Neural progenitor cell (in vitro differentiated cells): Measurements from ENCODE around the gene AZGP1. TPM values are rescaled to one million over a fixed set of nuclear protein-coding genes. Genes with fewer than 3 reads are reported as not detected.
A peak's percentile ranks its signal among the peaks of the same experiment; 100 is the strongest.
"Not testable (repeated sequence)": the region's sequence is repeated elsewhere in the genome, so short reads cannot be mapped to it uniquely, and the experiment has no call there.

Source experiments
- DNase-seq: peaks from one replicate; pipeline ENCODE4 v3.0.0-alpha.2; 2016; ENCODE audit warnings: low spot score
- H2AFZ ChIP-seq: fragments of 200-600 bp; sonication (generic); replicated peaks from 2 replicates; pipeline ENCODE4 v1.6.1; 2016; ENCODE audit warnings: antibody characterized with exemption
- H3F3A ChIP-seq: fragments of 200-600 bp; sonication (generic); 2 replicates; pipeline ENCODE4 v1.6.1; 2016; ENCODE audit warnings: antibody characterized with exemption, low read depth
- H3K27ac ChIP-seq: fragments of 200-600 bp; sonication (generic); 2 replicates; pipeline ENCODE4 v1.5.1; 2016; ENCODE audit warnings: mild to moderate bottlenecking
- H3K27me3 ChIP-seq: fragments of 200-600 bp; sonication (generic); 2 replicates; pipeline ENCODE4 v1.6.1; 2016; ENCODE audit warnings: mild to moderate bottlenecking, moderate library complexity
- H3K36me3 ChIP-seq: fragments of 200-600 bp; sonication (generic); 2 replicates; pipeline ENCODE4 v1.5.1; 2016
- H3K4me1 ChIP-seq: fragments of 200-600 bp; sonication (generic); 2 replicates; pipeline ENCODE4 v1.6.1; 2016; ENCODE audit warnings: mixed run types
- H3K4me2 ChIP-seq: fragments of 200-600 bp; sonication (generic); 2 replicates; pipeline ENCODE4 v1.6.1; 2016
- H3K4me3 ChIP-seq: fragments of 200-600 bp; sonication (generic); 2 replicates; pipeline ENCODE4 v1.5.1; 2016
- H3K79me2 ChIP-seq: fragments of 200-600 bp; sonication (generic); 2 replicates; pipeline ENCODE4 v1.6.1; 2016; ENCODE audit warnings: low read depth
- H3K9ac ChIP-seq: fragments of 200-600 bp; sonication (generic); 2 replicates; pipeline ENCODE4 v1.6.1; 2016
- H3K9me3 ChIP-seq: fragments of 200-600 bp; sonication (generic); 2 replicates; pipeline ENCODE4 v1.5.1; 2016; ENCODE audit warnings: low read depth
- H4K20me1 ChIP-seq: fragments of 200-600 bp; sonication (generic); 2 replicates; pipeline ENCODE4 v1.6.1; 2016; ENCODE audit warnings: low read depth
- H3K27ac Mint-ChIP-seq: 3 replicates; pipeline ENCODE4 v1.8.0; 2021; ENCODE audit warnings: mixed read lengths
- H3K27me3 Mint-ChIP-seq: 2 replicates; pipeline ENCODE4 v1.8.0; 2022; ENCODE audit warnings: low read depth, mild to moderate bottlenecking, inconsistent platforms, moderate library complexity, mixed read lengths; ENCODE audit not compliant: insufficient read depth
- H3K36me3 Mint-ChIP-seq: 3 replicates; pipeline ENCODE4 v1.8.0; 2021; ENCODE audit warnings: mixed read lengths
- H3K4me1 Mint-ChIP-seq: 3 replicates; pipeline ENCODE4 v1.8.0; 2021; ENCODE audit warnings: mixed read lengths
- H3K4me3 Mint-ChIP-seq: 3 replicates; pipeline ENCODE4 v1.8.0; 2021; ENCODE audit warnings: mild to moderate bottlenecking, moderate library complexity, mixed read lengths
- H3K9me3 Mint-ChIP-seq: 3 replicates; pipeline ENCODE4 v1.8.0; 2020; ENCODE audit warnings: mixed read lengths
- CTCF ChIP-seq: fragments of 200-600 bp; sonication (generic); IDR thresholded peaks from 2 replicates; pipeline ENCODE4 v1.5.1; 2017; ENCODE audit warnings: antibody characterized with exemption, mild to moderate bottlenecking
- EZH2 ChIP-seq: fragments of 200-600 bp; sonication (generic); IDR thresholded peaks from 2 replicates; pipeline ENCODE4 v1.6.1; 2017; ENCODE audit warnings: antibody characterized with exemption, mild to moderate bottlenecking, moderate library complexity
- EZH2phosphoT487 ChIP-seq: fragments of 200-600 bp; sonication (generic); IDR thresholded peaks from 2 replicates; pipeline ENCODE4 v1.6.1; 2017; ENCODE audit warnings: antibody characterized with exemption
- total RNA-seq: library from RNA; depleted of rRNA; stranded (reverse); fragments of >200 nt; gene quantifications from 2 replicates; pipeline ENCODE4 v1.2.3, GENCODE V29; 2015; ENCODE audit warnings: low replicate concordance

Gene AZGP1
- total RNA-seq, 1 donor from 2014 or later, result not detected

GRCh38 chr7:99984593-99984992 lies 8.8 kb upstream of the AZGP1 start:
- no peak overlapping the region for H3K4me3 Mint-ChIP-seq
- Histone ChIP-seq H3K4me1 (no peaks in the 10 kb centered on the region), H3K9me3 (no peaks in the 10 kb centered on the region), H4K20me1 (no peaks in the 10 kb centered on the region), H3K27ac (no peak overlapping the region), H3K9ac (no peak overlapping the region), H3K36me3 (no peaks in the 10 kb centered on the region), H3K79me2 (no peaks in the 10 kb centered on the region), H2AFZ (no peak overlapping the region), H3K27me3 (peaks cover 2% of the 10 kb centered on the region), H3F3A (no peaks in the 10 kb centered on the region), H3K4me3 (no peak overlapping the region), H3K4me2 (no peak overlapping the region)
- no peaks in the 10 kb centered on the region for H3K9me3 Mint-ChIP-seq
- DNase-seq, result no peak
- no peak overlapping the region for H3K27ac Mint-ChIP-seq
- H3K36me3 Mint-ChIP-seq, result no peaks in the 10 kb centered on the region
- TF ChIP-seq EZH2phosphoT487 (no peak), CTCF (no peak), EZH2 (no peak)
- peaks cover 8% of the 10 kb centered on the region for H3K27me3 Mint-ChIP-seq
- H3K4me1 Mint-ChIP-seq, result peaks cover 4% of the 10 kb centered on the region

DNA sequence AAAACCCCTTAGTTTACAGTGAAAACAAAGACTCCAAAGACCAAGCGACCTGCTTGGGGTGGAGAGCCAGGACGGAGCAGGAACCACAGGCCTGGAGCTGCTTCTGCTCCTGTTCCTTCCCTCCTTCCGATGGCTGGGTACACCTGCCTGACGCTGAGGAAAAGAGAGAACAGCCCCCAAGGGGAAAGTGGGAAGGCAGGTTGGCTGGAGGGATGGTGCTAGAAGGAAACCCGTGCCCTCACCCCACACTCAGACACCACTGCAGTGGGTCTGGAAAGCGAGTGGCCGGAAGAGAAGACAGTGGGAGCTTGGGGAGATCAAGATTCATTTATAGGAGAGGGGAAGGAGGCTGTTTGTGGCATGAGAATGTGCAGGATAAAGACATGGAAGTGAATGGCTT lies 5.2 kb upstream of the AZGP1 start:
- H3K9me3 ChIP-seq, H3K36me3 ChIP-seq, H3F3A ChIP-seq, H3K4me2 ChIP-seq, H3K27ac ChIP-seq, H2AFZ ChIP-seq, H3K27ac Mint-ChIP-seq, H3K27me3 Mint-ChIP-seq, DNase-seq, H3K27me3 ChIP-seq, H3K36me3 Mint-ChIP-seq, H3K79me2 ChIP-seq, H3K4me3 Mint-ChIP-seq, H3K4me3 ChIP-seq, H3K9me3 Mint-ChIP-seq, H3K4me1 ChIP-seq, H3K9ac ChIP-seq, H3K4me1 Mint-ChIP-seq, H4K20me1 ChIP-seq: not testable (repeated sequence)

DNA sequence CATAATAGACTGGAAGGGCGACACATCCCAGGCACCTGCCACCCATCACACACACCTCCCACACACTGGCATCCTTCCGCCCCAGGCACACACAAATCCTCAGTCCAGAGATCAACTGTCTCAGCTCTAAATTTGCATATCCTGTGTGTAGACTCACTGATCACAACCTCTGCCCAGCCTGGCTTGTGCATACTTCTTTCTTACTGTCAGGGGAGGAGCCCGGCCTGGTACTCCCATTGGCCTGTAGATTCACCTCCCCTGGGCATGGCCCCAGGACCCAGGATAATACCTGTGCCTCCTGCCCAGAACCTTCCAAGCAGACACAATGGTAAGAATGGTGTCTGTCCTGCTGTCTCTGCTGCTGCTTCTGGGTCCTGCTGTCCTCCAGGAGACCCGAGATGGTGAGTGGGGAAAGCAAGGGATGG lies 4.6 kb upstream of the AZGP1 start:
- not testable (repeated sequence) for H3K9me3 ChIP-seq, H3K4me1 Mint-ChIP-seq, H4K20me1 ChIP-seq, H3K4me1 ChIP-seq, DNase-seq, H3K27me3 ChIP-seq, H3K4me3 Mint-ChIP-seq, H3F3A ChIP-seq, H3K27ac ChIP-seq, H3K4me3 ChIP-seq, H3K4me2 ChIP-seq, H3K9me3 Mint-ChIP-seq, H2AFZ ChIP-seq, H3K9ac ChIP-seq, H3K27me3 Mint-ChIP-seq, H3K36me3 ChIP-seq, H3K27ac Mint-ChIP-seq, H3K79me2 ChIP-seq, H3K36me3 Mint-ChIP-seq

DNA sequence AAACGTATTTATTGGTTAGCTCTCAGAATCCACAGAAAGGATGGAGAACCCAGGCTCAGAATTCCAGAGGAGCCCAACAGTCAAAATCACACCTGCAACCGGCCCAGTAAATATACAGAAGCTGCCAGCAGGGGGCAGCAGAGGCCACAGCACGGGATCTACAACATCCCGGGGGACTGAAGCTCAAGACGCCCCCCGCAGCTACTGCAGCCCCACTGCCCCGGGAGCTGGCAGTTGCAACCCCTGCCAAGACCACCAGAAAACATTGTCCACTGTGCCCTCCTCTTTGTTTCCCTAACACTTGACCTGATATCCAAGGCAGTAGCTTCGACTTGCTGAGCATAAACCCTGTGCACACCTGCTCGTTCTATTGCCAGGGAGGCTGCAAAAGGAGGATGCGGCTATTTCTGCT lies 4.0 kb upstream of the AZGP1 start:
- not testable (repeated sequence) for H3K27me3 ChIP-seq, H3K27me3 Mint-ChIP-seq, H3K4me2 ChIP-seq, H3K9ac ChIP-seq, H3K36me3 ChIP-seq, H3K4me3 Mint-ChIP-seq, H3K4me3 ChIP-seq, H3F3A ChIP-seq, H4K20me1 ChIP-seq, H3K36me3 Mint-ChIP-seq, H3K4me1 ChIP-seq, H3K27ac Mint-ChIP-seq, H3K4me1 Mint-ChIP-seq, H3K9me3 ChIP-seq, H3K79me2 ChIP-seq, H3K9me3 Mint-ChIP-seq, H3K27ac ChIP-seq
- peak; percentile 57 for DNase-seq
- H2AFZ ChIP-seq, result peak overlapping the region; percentile 57
- peak; percentile 74 for TF ChIP-seq CTCF
